ENCODE data around the gene FAM111A. TPM values are rescaled to one million over a fixed set of nuclear protein-coding genes. Genes with fewer than 3 reads are reported as not detected.

FAM111A gene
- total RNA-seq, 2 donors from 2014 or later = 11.4 to 34.2 TPM

DNA sequence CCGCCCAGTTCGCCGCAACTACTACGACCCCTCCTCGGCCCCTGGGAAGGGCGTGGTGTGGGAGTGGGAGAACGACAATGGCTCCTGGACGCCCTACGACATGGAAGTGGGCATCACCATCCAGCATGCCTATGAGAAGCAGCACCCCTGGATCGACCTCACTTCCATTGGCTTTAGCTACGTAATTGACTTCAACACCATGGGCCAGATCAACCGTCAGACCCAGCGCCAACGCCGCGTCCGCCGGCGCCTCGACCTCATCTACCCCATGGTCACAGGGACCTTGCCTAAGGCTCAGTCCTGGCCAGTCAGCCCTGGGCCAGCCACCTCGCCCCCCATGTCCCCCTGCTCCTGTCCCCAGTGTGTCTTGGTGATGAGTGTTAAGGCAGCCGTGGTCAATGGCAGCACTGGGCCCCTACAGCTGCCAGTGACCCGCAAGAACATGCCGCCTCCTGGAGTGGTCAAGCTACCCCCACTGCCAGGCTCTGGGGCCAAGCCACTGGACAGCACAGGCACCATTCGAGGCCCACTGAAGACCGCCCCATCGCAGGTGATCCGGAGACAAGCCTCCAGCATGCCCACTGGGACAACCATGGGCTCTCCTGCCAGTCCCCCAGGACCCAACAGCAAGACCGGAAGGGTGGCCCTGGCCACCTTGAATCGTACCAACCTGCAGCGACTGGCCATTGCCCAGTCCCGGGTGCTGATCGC lies 39.2 kb downstream of the FAM111A start:
- H3K36me3 Mint-ChIP-seq (ENCODE audit: low read depth) = peaks cover 28% of the 10 kb centered on the region

DNA sequence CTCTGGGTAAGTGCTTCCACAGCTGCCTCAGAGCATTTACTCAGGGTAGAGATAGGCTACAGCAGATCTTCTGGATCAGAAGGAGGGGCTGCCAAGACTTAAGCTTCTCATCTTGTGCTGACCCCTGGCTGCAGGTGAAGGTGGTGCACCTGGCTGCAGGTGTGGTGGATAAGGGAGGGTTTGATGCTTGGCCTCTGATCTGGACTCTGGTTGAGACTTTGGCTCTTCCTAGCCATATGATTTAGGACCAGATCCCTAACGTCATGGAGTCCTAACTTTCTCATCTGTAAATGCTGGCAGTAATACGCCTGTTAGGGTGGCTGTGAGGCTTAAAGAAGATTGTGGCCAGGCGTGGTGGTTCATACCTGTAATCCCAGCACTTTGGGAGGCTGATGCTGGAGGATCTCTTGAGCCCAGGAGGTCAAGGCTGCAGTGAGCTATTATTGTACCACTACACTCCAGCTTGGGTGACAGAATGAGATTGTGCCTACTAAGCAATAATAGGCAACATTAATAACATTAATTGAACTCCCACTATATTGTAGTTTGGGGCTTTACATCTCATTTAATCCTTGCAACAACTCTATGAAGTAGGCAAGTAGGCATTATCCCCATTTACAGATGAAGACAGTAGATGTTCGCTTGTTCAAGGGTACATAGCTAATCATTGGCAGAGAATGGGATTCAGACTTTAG lies 39.9 kb downstream of the FAM111A start:
- TF ChIP-seq, protein P1, sequence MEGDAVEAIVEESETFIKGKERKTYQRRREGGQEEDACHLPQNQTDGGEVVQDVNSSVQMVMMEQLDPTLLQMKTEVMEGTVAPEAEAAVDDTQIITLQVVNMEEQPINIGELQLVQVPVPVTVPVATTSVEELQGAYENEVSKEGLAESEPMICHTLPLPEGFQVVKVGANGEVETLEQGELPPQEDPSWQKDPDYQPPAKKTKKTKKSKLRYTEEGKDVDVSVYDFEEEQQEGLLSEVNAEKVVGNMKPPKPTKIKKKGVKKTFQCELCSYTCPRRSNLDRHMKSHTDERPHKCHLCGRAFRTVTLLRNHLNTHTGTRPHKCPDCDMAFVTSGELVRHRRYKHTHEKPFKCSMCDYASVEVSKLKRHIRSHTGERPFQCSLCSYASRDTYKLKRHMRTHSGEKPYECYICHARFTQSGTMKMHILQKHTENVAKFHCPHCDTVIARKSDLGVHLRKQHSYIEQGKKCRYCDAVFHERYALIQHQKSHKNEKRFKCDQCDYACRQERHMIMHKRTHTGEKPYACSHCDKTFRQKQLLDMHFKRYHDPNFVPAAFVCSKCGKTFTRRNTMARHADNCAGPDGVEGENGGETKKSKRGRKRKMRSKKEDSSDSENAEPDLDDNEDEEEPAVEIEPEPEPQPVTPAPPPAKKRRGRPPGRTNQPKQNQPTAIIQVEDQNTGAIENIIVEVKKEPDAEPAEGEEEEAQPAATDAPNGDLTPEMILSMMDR (conservative IDR thresholded peaks at IDR 0.05) = peak; percentile 90
- H3K4me1 ChIP-seq (ENCODE audit: control insufficient read depth, insufficient read depth, low read length) = no peaks in the 10 kb centered on the region
- H3K27ac Mint-ChIP-seq = no peak overlapping the region

More for the DNA sequence above, 39.2 kb downstream of the FAM111A start:
- Histone ChIP-seq H3K27me3 (ENCODE audit: control insufficient read depth, insufficient read depth, low read length, poor library complexity, severe bottlenecking) (no peaks in the 10 kb centered on the region), H3K9me3 (ENCODE audit: control insufficient read depth, low read length) (peaks cover 18% of the 10 kb centered on the region), H3K36me3 (ENCODE audit: control insufficient read depth, insufficient read depth, low read length) (peaks cover 64% of the 10 kb centered on the region), H3K9ac (ENCODE audit: extremely low read depth, low read length, poor library complexity, severe bottlenecking) (no peak overlapping the region), H3K4me1 (ENCODE audit: control insufficient read depth, insufficient read depth, low read length) (no peaks in the 10 kb centered on the region), H3K27ac (ENCODE audit: low read depth, low read length) (no peak overlapping the region), H3K4me3 (ENCODE audit: low read length) (no peak overlapping the region)
- 96 to 99% methylated on average over 13 to 33 of the region's 33 CpGs for WGBS, 2 experiments (ENCODE audit: insufficient coverage in 1 of 2, insufficient read length in 1 of 2)
- DNase-seq = no peak
- Mint-ChIP-seq H3K4me1 (peaks cover 7% of the 10 kb centered on the region), H3K27me3 (ENCODE audit: insufficient read depth) (no peaks in the 10 kb centered on the region), H3K9me3 (no peaks in the 10 kb centered on the region), H3K27ac (no peak overlapping the region), H3K4me3 (no peak overlapping the region)
- TF ChIP-seq, protein P1 (conservative IDR thresholded peaks at IDR 0.05) = no peak

DNA sequence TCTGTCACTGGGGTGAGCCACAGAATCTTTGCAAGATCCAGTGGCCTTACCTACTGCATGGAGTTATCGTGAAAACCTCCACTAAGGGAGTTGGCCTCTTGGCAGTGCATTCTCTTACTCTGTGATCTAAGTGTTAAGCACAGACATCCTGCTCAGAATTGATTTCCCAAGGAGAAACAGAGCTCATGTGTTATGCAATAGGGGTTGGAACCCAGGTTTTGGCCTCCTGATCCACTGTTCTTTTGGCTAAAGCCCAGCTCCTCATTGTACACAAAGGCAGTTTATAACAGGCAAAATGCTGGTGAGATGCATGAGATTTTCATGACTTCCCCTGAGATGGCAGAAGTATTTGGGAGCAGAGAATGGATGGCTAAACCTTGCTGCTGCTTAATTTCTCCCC lies 41.1 kb downstream of the FAM111A start:
- Mint-ChIP-seq H3K27ac (no peak overlapping the region), H3K4me1 (peaks cover 7% of the 10 kb centered on the region), H3K9me3 (no peaks in the 10 kb centered on the region), H3K27me3 (ENCODE audit: insufficient read depth) (no peaks in the 10 kb centered on the region), H3K4me3 (no peak overlapping the region), H3K36me3 (ENCODE audit: low read depth) (peaks cover 25% of the 10 kb centered on the region)
- peak overlapping the region; percentile 99 for H3K27ac ChIP-seq (ENCODE audit: low read depth, low read length)
- no peak for DNase-seq
- H3K4me1 ChIP-seq (ENCODE audit: control insufficient read depth, insufficient read depth, low read length) = no peaks in the 10 kb centered on the region
- 94 to 100% methylated on average over 1 of the region's 1 CpG for WGBS, 2 experiments (ENCODE audit: insufficient coverage in 1 of 2, insufficient read length in 1 of 2)
- peaks cover 67% of the 10 kb centered on the region for H3K36me3 ChIP-seq (ENCODE audit: control insufficient read depth, insufficient read depth, low read length)
- no peak overlapping the region for H3K9ac ChIP-seq (ENCODE audit: extremely low read depth, low read length, poor library complexity, severe bottlenecking)
- TF ChIP-seq, protein P1 (conservative IDR thresholded peaks at IDR 0.05) = no peak
- H3K27me3 ChIP-seq (ENCODE audit: control insufficient read depth, insufficient read depth, low read length, poor library complexity, severe bottlenecking) = no peaks in the 10 kb centered on the region
- H3K4me3 ChIP-seq (ENCODE audit: low read length) = no peak overlapping the region
- H3K9me3 ChIP-seq (ENCODE audit: control insufficient read depth, low read length) = peaks cover 10% of the 10 kb centered on the region

More for the DNA sequence above, 39.9 kb downstream of the FAM111A start:
- DNase-seq = peak; percentile 93
- WGBS, 2 experiments (ENCODE audit: insufficient coverage in 1 of 2, insufficient read length in 1 of 2) = 89 to 94% methylated on average over 4 of the region's 4 CpGs
- Mint-ChIP-seq H3K36me3 (ENCODE audit: low read depth) (peaks cover 28% of the 10 kb centered on the region), H3K9me3 (no peaks in the 10 kb centered on the region), H3K27me3 (ENCODE audit: insufficient read depth) (no peaks in the 10 kb centered on the region), H3K4me1 (peaks cover 7% of the 10 kb centered on the region), H3K4me3 (no peak overlapping the region)
- Histone ChIP-seq H3K27me3 (ENCODE audit: control insufficient read depth, insufficient read depth, low read length, poor library complexity, severe bottlenecking) (no peaks in the 10 kb centered on the region), H3K27ac (ENCODE audit: low read depth, low read length) (peak overlapping the region; percentile 99), H3K9me3 (ENCODE audit: control insufficient read depth, low read length) (peaks cover 18% of the 10 kb centered on the region), H3K4me3 (ENCODE audit: low read length) (no peak overlapping the region), H3K9ac (ENCODE audit: extremely low read depth, low read length, poor library complexity, severe bottlenecking) (no peak overlapping the region), H3K36me3 (ENCODE audit: control insufficient read depth, insufficient read depth, low read length) (peaks cover 66% of the 10 kb centered on the region)

Measured in endodermal cell (in vitro differentiated cells).